ENCODE data around the gene WNT10A.

The WNT10A gene

GRCh38 chr2:218892693-218893348 lies 12.2 kb downstream of the WNT10A start:
- in situ Hi-C loops (cut with HindIII; ENCODE audit: low sequenced_read_pairs) = no loop called here
- DNase-seq (ENCODE audit: low read depth, low spot score) = peak; percentile 32
- H3K4me3 ChIP-seq (ENCODE audit: low read depth, low read length) = no peak overlapping the region
- peak; percentile 33 for TF ChIP-seq CTCF (IDR thresholded peaks at IDR 0.05; ENCODE audit: low read depth, low read length)

GRCh38 chr2:218893349-218894150 lies 12.9 kb downstream of the WNT10A start:
- H3K4me3 ChIP-seq (ENCODE audit: low read depth, low read length) = no peak overlapping the region
- no peak for DNase-seq (ENCODE audit: low read depth, low spot score)
- in situ Hi-C loops (cut with HindIII; ENCODE audit: low sequenced_read_pairs) = no loop called here
- no peak for TF ChIP-seq CTCF (IDR thresholded peaks at IDR 0.05; ENCODE audit: low read depth, low read length)

GRCh38 chr2:218894151-218894879 lies 13.7 kb downstream of the WNT10A start:
- H3K4me3 ChIP-seq (ENCODE audit: low read depth, low read length) = no peak overlapping the region
- no peak for TF ChIP-seq CTCF (IDR thresholded peaks at IDR 0.05; ENCODE audit: low read depth, low read length)
- no peak for DNase-seq (ENCODE audit: low read depth, low spot score)
- in situ Hi-C loops (cut with HindIII; ENCODE audit: low sequenced_read_pairs) = no loop called here

- no peak for DNase-seq (ENCODE audit: low read depth, low spot score)
- H3K4me3 ChIP-seq (ENCODE audit: low read depth, low read length) = no peak overlapping the region
- TF ChIP-seq CTCF (IDR thresholded peaks at IDR 0.05; ENCODE audit: low read depth, low read length) = no peak
- in situ Hi-C loops (cut with HindIII; ENCODE audit: low sequenced_read_pairs) = no loop called here
Observed at GRCh38 chr2:218894880-218895157, 14.2 kb downstream of the WNT10A start.

- DNase-seq (ENCODE audit: low read depth, low spot score) = no peak
- no peak overlapping the region for H3K4me3 ChIP-seq (ENCODE audit: low read depth, low read length)
- in situ Hi-C loops (cut with HindIII; ENCODE audit: low sequenced_read_pairs) = no loop called here
- TF ChIP-seq CTCF (IDR thresholded peaks at IDR 0.05; ENCODE audit: low read depth, low read length) = no peak
Observed at GRCh38 chr2:218895326-218895725, 14.7 kb downstream of the WNT10A start.

GRCh38 chr2:218895759-218896500 lies 15.3 kb downstream of the WNT10A start:
- DNase-seq (ENCODE audit: low read depth, low spot score) = no peak
- H3K4me3 ChIP-seq (ENCODE audit: low read depth, low read length) = no peak overlapping the region

More at GRCh38 chr2:218895759-218896500, 15.3 kb downstream of the WNT10A start:
- in situ Hi-C loops (cut with HindIII; ENCODE audit: low sequenced_read_pairs) = no loop called here
- no peak for TF ChIP-seq CTCF (IDR thresholded peaks at IDR 0.05; ENCODE audit: low read depth, low read length)
